Measurements from ENCODE around the gene CDC26. TPM values are rescaled to one million over a fixed set of nuclear protein-coding genes. Genes with fewer than 3 reads are reported as not detected.
"Not testable (repeated sequence)": the region's sequence is repeated elsewhere in the genome, so short reads cannot be mapped to it uniquely, and the experiment has no call there.

The CDC26 gene
- total RNA-seq, 1 donor from 2014 or later, result 37.1 TPM

DNA sequence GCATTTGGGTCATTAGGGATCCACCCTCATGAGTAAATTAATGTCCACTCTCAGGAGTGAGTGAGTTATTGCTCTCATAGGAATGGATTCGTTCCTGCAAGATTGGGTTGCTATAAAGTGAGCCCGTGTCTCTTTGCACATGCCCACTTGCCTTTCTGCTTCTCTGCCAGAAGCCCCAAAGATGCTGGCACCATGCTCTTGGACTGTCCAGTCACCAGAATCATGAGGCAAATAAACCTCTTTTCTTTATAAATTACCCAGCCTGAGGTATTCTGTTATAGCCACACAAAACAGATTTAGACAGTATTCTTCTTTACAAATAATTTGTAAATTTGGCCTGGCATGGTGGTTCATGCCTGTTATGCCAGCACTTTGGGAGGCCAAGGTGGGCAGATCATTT lies 24.6 kb downstream of the CDC26 start:
- H3K4me3 Mint-ChIP-seq, result no peak overlapping the region
- peaks cover 2% of the 10 kb centered on the region for H3K9me3 Mint-ChIP-seq
- no peaks in the 10 kb centered on the region for H3K27me3 Mint-ChIP-seq (ENCODE audit: low read depth)
- no peak for TF ChIP-seq CTCF (conservative IDR thresholded peaks at IDR 0.05)
- H3K36me3 Mint-ChIP-seq (ENCODE audit: low read depth), result peaks cover 10% of the 10 kb centered on the region
- no peaks in the 10 kb centered on the region for H3K4me1 Mint-ChIP-seq
- DNase-seq (ENCODE audit: low read depth, low spot score), result no peak
- no peak overlapping the region for H3K27ac Mint-ChIP-seq (ENCODE audit: unreplicated experiment)

- not testable (repeated sequence) for H3K27ac Mint-ChIP-seq (ENCODE audit: unreplicated experiment); H3K4me3 Mint-ChIP-seq; H3K27me3 Mint-ChIP-seq (ENCODE audit: low read depth); H3K9me3 Mint-ChIP-seq; DNase-seq (ENCODE audit: low read depth, low spot score); H3K36me3 Mint-ChIP-seq (ENCODE audit: low read depth); H3K4me1 Mint-ChIP-seq
Measured at GRCh38 chr9:113249661-113250060, 25.7 kb downstream of the CDC26 start.

DNA sequence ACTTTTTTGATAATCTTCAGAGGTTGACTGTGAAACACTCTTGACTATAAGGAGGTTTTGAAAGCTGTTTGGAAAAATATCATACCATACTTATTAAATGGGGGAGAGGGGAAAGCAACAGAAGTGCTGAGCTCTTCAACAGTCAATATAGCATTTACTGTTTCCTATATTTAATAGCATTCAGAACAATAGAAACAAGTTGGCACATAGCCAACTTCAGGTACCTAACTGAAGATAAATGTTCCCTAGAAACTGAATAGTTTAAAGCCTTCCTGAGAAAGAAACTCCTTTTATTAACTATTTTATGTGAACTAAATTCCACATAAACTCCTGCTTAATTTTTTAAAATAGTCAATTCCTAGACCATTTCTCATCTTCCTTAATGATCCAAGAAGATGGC lies 27.7 kb downstream of the CDC26 start:
- H3K27ac Mint-ChIP-seq (ENCODE audit: unreplicated experiment), result no peak overlapping the region
- DNase-seq (ENCODE audit: low read depth, low spot score), result no peak
- H3K4me1 Mint-ChIP-seq, result no peaks in the 10 kb centered on the region
- peaks cover 2% of the 10 kb centered on the region for H3K9me3 Mint-ChIP-seq
- H3K36me3 Mint-ChIP-seq (ENCODE audit: low read depth), result peaks cover 10% of the 10 kb centered on the region
- H3K4me3 Mint-ChIP-seq, result no peak overlapping the region
- H3K27me3 Mint-ChIP-seq (ENCODE audit: low read depth), result no peaks in the 10 kb centered on the region
- no peak for TF ChIP-seq CTCF (conservative IDR thresholded peaks at IDR 0.05)

DNA sequence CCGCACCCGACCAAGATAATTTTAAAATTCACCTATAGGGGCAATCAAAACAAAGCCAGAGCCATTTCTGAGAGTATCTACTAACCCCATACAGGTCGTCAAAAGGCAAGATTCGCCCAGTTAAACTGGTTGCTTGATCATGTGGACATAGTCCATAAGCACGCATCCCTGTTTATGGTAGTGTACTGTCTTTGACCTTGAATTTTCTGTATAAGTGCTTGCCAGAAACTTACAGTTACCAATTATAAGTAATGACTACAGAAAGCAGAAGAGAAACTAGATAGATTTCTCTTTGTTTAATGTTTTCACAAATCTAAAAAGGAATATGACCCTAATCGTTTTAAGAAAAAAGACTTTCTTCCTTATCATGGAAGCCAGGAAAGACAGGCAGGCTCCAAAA lies 28.4 kb downstream of the CDC26 start:
- Mint-ChIP-seq H3K36me3 (ENCODE audit: low read depth) (peaks cover 10% of the 10 kb centered on the region), H3K9me3 (peaks cover 2% of the 10 kb centered on the region), H3K4me3 (no peak overlapping the region), H3K4me1 (no peaks in the 10 kb centered on the region), H3K27ac (ENCODE audit: unreplicated experiment) (no peak overlapping the region), H3K27me3 (ENCODE audit: low read depth) (no peaks in the 10 kb centered on the region)
- DNase-seq (ENCODE audit: low read depth, low spot score), result no peak
- no peak for TF ChIP-seq CTCF (conservative IDR thresholded peaks at IDR 0.05)

DNA sequence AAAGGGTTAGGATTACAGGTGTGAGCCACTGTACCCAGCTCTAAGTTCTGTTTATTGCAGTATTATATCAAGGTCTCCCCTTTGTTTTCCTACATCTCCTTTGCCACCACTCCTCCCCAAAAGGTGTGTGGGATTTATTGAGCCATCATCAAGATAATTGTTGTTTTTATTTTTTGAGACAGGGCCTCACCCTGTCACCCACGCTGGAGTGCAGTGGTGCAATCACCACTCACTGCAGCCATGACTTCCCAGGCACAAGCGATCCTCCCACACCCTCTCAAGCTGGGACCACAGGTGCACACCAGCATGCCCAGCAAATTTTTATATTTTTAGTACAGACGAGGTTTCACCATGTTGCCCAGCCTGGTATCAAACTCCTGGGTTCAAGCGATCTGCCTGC lies 29.5 kb downstream of the CDC26 start:
- peaks cover 10% of the 10 kb centered on the region for H3K36me3 Mint-ChIP-seq (ENCODE audit: low read depth)
- peaks cover 2% of the 10 kb centered on the region for H3K9me3 Mint-ChIP-seq
- H3K4me1 Mint-ChIP-seq, result no peaks in the 10 kb centered on the region
- no peak overlapping the region for H3K27ac Mint-ChIP-seq (ENCODE audit: unreplicated experiment)
- DNase-seq (ENCODE audit: low read depth, low spot score), result no peak
- no peak overlapping the region for H3K4me3 Mint-ChIP-seq
- H3K27me3 Mint-ChIP-seq (ENCODE audit: low read depth), result no peaks in the 10 kb centered on the region
- TF ChIP-seq CTCF (conservative IDR thresholded peaks at IDR 0.05), result no peak

- Mint-ChIP-seq H3K9me3 (no peaks in the 10 kb centered on the region), H3K4me3 (no peak overlapping the region), H3K27me3 (ENCODE audit: low read depth) (no peaks in the 10 kb centered on the region), H3K4me1 (no peaks in the 10 kb centered on the region), H3K36me3 (ENCODE audit: low read depth) (peaks cover 7% of the 10 kb centered on the region), H3K27ac (ENCODE audit: unreplicated experiment) (no peak overlapping the region)
- no peak for TF ChIP-seq CTCF (conservative IDR thresholded peaks at IDR 0.05)
- no peak for DNase-seq (ENCODE audit: low read depth, low spot score)
Measured at GRCh38 chr9:113244556-113244955, 30.8 kb downstream of the CDC26 start.
